Activated naive CD4-positive, alpha-beta T cell treated with Interleukin-2 at 50 U/mL for 16 hours (primary cell): ENCODE data around the gene KLHDC4.
A peak's percentile ranks its signal among the peaks of the same experiment; 100 is the strongest.
"Not testable (repeated sequence)": the region's sequence is repeated elsewhere in the genome, so short reads cannot be mapped to it uniquely, and the experiment has no call there.

Source experiments
- DNase-seq: peaks from one replicate; pipeline ENCODE4 v3.0.0-alpha.2; 2020

KLHDC4 gene

GRCh38 chr16:87765776-87766484, at the start of gene KLHDC4:
KLHDC4 (minus strand) TSS chr16:87765986; CDS start chr16:87765890, 96 bp downstream.
- peak; percentile 92 for DNase-seq

- DNase-seq, result no peak
These were observed 49.8 kb upstream of the KLHDC4 start for GRCh38 chr16:87815567-87815966.

- no peak for DNase-seq
These were observed 46.4 kb upstream of the KLHDC4 start for GRCh38 chr16:87812200-87812656.

- not testable (repeated sequence) for DNase-seq
These were observed 45.7 kb upstream of the KLHDC4 start for GRCh38 chr16:87811454-87811853.

- no peak for DNase-seq
These were observed 43.5 kb upstream of the KLHDC4 start for GRCh38 chr16:87809150-87809902.

GRCh38 chr16:87808108-87808507, 42.3 kb upstream of the KLHDC4 start:
- DNase-seq, result no peak

GRCh38 chr16:87806641-87807546, 41.1 kb upstream of the KLHDC4 start:
- peak; percentile 55 for DNase-seq

- DNase-seq, result peak; percentile 40
These were observed 40.5 kb upstream of the KLHDC4 start for GRCh38 chr16:87806261-87806640.

- no peak for DNase-seq
These were observed 37.6 kb upstream of the KLHDC4 start for GRCh38 chr16:87803385-87803784.

GRCh38 chr16:87802670-87803069, 36.9 kb upstream of the KLHDC4 start:
- DNase-seq, result no peak

GRCh38 chr16:87801679-87802259, 36.0 kb upstream of the KLHDC4 start:
- no peak for DNase-seq

GRCh38 chr16:87800497-87800896, 34.7 kb upstream of the KLHDC4 start:
- no peak for DNase-seq

- DNase-seq, result no peak
These were observed 29.6 kb upstream of the KLHDC4 start for GRCh38 chr16:87795336-87795735.

GRCh38 chr16:87794485-87795078, 28.8 kb upstream of the KLHDC4 start:
- DNase-seq, result no peak

- no peak for DNase-seq
These were observed 26.4 kb upstream of the KLHDC4 start for GRCh38 chr16:87792205-87792565.

- DNase-seq, result no peak
These were observed 25.8 kb upstream of the KLHDC4 start for GRCh38 chr16:87791295-87792204.

GRCh38 chr16:87790292-87791100, 24.7 kb upstream of the KLHDC4 start:
- no peak for DNase-seq

GRCh38 chr16:87789437-87790291, 23.9 kb upstream of the KLHDC4 start:
- no peak for DNase-seq

GRCh38 chr16:87788730-87789436, 23.1 kb upstream of the KLHDC4 start:
- DNase-seq, result not testable (repeated sequence)
